HUES48 (cell line): ENCODE data around the gene ASIP.
A peak's percentile ranks its signal among the peaks of the same experiment; 100 is the strongest.

ENCODE experiments used
- H3K27ac ChIP-seq: one replicate; pipeline ENCODE4 v1.7.0; 2013; ENCODE audit warnings: low read depth, low read length, inconsistent platforms
- H3K27me3 ChIP-seq: 2 replicates; pipeline ENCODE4 v1.6.1; 2013; ENCODE audit warnings: mild to moderate bottlenecking, low read length; ENCODE audit not compliant: control insufficient read depth, insufficient read depth
- H3K36me3 ChIP-seq: 2 replicates; pipeline ENCODE4 v1.6.1; 2013; ENCODE audit warnings: low read length; ENCODE audit not compliant: control insufficient read depth, insufficient read depth
- H3K4me1 ChIP-seq: 2 replicates; pipeline ENCODE4 v1.6.1; 2013; ENCODE audit warnings: mild to moderate bottlenecking, low read length; ENCODE audit not compliant: control insufficient read depth, insufficient read depth
- H3K4me3 ChIP-seq: 2 replicates; pipeline ENCODE4 v1.5.1; 2013; ENCODE audit warnings: mild to moderate bottlenecking, low read depth, low read length
- H3K9ac ChIP-seq: 2 replicates; pipeline ENCODE4 v1.6.1; 2013; ENCODE audit warnings: mild to moderate bottlenecking, low read depth, low read length, moderate library complexity
- H3K9me3 ChIP-seq: 2 replicates; pipeline ENCODE4 v1.6.1; 2013; ENCODE audit warnings: low read length; ENCODE audit not compliant: control insufficient read depth, insufficient read depth

ASIP gene

DNA sequence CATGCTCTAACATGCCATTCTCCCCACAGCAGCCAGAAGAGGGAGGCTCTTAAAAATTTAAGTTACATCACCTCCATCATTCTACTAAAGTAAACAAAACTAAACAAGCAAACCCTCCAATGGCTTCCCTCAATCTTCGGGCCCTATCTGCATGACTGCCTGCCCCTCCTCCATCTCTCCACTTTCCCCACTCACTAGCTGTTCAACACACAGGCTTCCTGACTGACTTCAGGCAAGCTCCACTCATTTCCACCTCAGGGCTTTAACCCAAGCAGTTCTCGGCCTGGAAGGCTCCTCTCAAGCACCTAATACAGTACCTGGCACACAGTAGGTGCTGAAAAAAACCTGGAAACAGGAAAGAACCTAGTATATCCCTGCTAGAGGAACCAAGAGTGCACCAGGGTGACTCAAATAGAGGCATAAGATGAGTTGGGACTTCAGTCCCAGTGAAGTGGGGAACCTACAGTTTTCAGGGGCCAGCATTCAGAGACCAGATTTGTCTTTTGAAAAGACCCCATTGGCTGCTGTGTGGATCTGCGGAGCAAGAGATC, 59.1 kb downstream of the ASIP start:
- Histone ChIP-seq H3K4me1 (peaks cover 7% of the 10 kb centered on the region; the same call in 1 of the 2 replicates), H3K27me3 (no peaks in the 10 kb centered on the region), H3K27ac (peak overlapping the region; percentile 37), H3K9ac (no peak overlapping the region), H3K4me3 (no peak overlapping the region), H3K9me3 (no peaks in the 10 kb centered on the region), H3K36me3 (peaks cover 25% of the 10 kb centered on the region)

DNA sequence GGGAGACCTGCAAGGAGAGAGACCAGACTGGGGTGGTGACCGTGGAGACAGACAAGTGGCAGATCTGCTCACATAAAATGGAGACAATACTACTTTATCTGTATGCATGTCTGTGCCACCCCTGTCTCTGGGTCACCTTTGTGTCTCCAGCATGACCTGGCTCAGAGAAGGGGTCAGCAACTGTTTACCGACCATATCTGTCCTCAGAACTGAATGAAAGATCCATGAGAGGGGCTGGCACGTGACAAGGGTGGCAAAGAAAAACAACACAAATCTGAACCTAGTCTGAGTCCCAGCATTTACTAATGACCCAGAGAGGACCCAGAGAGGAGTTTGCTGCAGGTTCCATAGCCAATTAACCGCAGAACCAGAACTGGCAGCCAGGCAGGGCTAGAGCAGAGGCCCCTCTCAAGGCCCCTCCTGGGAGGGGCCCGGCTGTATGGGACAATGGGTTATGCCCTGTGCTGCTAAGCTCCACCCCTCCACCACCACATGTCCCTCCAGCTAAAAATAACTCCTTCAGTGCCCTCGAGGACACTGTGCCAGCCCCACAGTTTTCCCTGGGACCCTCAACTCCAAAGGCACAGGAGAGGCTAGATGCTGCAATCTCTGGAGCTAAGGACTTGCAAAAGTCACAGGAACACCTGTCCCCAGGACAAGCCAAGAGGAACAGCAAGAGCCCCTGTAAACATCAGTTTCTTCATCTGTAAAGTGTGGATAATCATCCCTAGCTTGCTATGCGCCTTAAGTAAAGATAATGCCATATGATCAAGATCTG, 59.8 kb downstream of the ASIP start:
- Histone ChIP-seq H3K27ac (no peak overlapping the region), H3K27me3 (no peaks in the 10 kb centered on the region), H3K9me3 (no peaks in the 10 kb centered on the region), H3K9ac (no peak overlapping the region), H3K36me3 (peaks cover 19% of the 10 kb centered on the region), H3K4me1 (peaks cover 7% of the 10 kb centered on the region; the same call in 1 of the 2 replicates), H3K4me3 (peak overlapping the region; percentile 93)

DNA sequence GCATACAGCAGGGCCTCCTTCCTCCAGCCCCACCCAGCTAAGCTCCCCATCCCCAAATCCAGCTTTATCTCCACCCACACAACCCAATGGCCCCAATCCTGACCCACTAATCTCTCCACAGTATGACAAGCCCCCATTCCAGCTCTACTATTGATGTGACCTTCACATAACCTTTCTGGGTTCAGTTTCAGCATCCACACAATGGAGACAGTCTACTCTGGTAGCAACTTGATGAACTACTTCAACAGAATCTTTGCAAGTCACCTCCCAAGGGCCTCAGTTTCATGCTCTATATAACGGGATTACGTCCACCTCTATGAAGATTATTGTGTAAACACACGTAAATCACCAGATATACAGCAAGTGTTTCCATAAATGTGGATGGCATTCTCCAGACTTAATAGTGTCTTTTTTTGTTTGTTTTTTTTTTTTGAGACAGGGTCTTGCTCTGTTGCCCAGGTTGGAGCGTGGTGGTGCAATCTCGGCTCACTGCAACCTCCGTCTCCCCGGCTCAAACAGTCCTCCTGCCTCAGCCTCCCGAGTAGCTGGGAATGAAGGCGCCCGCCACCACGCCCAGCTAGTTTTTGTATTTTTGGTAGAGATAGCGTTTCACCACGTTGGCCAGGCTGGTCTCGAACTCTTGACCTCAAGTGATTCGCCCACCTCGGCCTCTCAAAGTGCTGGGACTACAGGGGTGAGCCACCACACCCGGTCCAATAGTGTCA, 60.5 kb downstream of the ASIP start:
- no peaks in the 10 kb centered on the region for H3K9me3 ChIP-seq
- peak overlapping the region; percentile 93 for H3K4me3 ChIP-seq
- H3K9ac ChIP-seq = peak overlapping the region; percentile 95
- H3K4me1 ChIP-seq = peaks cover 7% of the 10 kb centered on the region; the same call in 1 of the 2 replicates
- H3K36me3 ChIP-seq = peaks cover 12% of the 10 kb centered on the region; the same call in 1 of the 2 replicates
- H3K27ac ChIP-seq = no peak overlapping the region
- H3K27me3 ChIP-seq = no peaks in the 10 kb centered on the region

DNA sequence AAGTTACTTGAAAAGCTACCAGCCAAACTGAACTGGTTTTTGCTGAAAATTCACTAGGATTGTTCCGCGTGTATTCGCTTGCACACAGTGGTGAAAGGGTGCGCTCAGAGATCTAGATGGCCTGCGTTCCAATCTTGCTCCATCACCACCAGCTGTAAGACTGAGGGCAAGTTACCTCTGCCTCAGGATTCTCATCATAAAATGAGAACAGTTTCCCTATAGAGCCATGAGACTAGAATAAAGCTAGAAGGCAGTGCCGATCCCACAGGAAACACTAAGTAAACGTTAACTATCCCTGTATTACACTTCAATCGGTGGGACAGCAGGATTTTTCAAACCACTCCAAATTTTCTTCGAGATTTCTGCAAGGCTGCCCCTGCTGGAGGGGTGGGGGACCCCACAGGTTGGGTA, 61.1 kb downstream of the ASIP start:
- Histone ChIP-seq H3K9ac (peak overlapping the region; percentile 95), H3K4me3 (peak overlapping the region; percentile 93), H3K4me1 (peaks cover 7% of the 10 kb centered on the region; the same call in 1 of the 2 replicates), H3K36me3 (peaks cover 12% of the 10 kb centered on the region; the same call in 1 of the 2 replicates), H3K9me3 (no peaks in the 10 kb centered on the region), H3K27ac (peak overlapping the region; percentile 98), H3K27me3 (no peaks in the 10 kb centered on the region)

DNA sequence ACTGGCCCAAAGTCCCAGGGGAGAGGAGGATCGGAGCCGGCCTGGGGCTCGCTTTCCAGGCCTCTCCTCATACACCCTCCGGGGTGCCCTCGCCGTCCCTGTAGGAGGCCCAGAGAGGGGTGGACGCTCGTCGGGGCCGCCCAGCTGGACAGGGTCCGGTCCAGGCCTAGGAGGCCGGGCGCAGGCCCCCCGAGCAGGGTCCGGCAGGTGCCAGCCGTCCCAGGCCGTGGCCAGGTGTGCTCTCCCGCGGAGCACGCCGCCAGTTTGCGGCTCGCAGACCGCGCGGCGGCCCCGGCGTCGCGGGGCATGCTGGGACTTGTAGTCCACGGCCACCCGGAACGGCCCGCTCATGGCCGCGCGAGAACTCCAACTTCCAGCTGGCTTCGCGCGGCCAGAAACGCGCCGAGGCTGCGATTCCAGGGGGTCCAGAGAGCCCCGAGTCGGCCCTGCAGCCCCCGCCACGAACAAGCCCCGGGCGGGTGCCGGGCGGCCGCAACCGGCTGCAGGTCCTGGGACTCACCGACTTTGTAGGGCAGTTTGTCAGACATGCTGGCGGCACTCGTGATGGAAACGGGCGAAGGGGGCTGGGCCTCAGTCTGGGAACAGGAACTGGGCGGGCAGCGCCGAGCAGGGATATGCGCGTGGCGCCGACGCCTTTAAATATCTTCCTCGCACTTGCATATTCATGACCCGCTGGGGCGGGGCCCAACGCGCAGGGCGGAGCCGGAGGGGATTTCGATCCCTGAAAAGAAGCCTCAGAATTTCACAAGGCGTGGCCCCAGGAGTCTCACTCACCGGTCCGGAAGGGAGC, 61.7 kb downstream of the ASIP start, which contains the start of gene AHCY:
TSS of gene AHCY (minus strand) at position 633 of the 811 bp plus-strand sequence. CDS start at position 548, 85 bp downstream.
- H3K9ac ChIP-seq = peak within 1 kb of the TSS; percentile 95
- H3K36me3 ChIP-seq = peaks cover 12% of the 10 kb centered on the region; the same call in 1 of the 2 replicates
- H3K4me3 ChIP-seq = peak within 1 kb of the TSS; percentile 93
- H3K4me1 ChIP-seq = peaks cover 7% of the 10 kb centered on the region; the same call in 1 of the 2 replicates
- peak within 1 kb of the TSS; percentile 98 for H3K27ac ChIP-seq
- no peaks in the 10 kb centered on the region for H3K9me3 ChIP-seq
- H3K27me3 ChIP-seq = no peaks in the 10 kb centered on the region

DNA sequence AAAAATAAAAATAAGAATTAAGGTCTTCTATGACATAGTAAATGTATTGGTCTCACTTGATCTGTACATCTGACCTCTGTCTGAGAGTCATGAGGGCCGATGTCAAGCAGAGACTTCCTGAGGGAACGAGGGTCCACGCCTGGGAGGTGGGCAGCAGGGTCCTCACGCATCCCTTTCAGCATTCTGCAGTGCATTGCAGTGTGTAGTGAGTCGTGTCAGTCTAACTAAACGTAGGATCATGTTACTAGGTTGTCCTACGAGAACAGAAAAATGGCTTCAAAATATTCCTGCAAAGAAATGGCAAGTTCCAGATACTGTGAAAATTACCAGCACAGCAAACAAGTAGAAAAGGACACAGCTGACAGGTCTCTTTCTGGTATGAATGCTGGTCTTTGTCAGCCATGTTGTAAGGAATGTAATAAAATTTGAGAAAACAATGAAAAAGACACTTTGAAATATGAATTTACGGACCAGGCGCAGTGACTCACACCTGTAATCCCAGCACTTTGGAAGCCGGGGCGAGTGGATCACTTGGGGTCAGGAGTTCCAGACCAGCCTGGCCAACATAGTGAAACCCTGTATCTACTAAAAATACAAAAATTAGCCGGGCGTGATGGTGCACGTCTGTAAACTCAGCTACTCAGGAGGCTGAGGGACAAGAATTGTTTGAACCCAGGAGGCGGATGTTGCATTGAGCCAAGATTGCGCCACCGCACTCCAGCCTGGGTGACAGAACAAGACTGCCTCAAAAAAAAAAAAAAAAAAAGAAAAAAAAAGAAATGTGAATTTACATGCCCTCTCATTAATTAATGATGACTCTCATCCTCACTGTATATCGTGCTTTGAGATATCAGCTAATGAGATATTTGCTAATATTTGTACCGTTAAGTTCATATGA, 64.4 kb downstream of the ASIP start:
- peaks cover 7% of the 10 kb centered on the region; the same call in 1 of the 2 replicates for H3K36me3 ChIP-seq
- no peak overlapping the region for H3K27ac ChIP-seq
- no peaks in the 10 kb centered on the region for H3K27me3 ChIP-seq
- no peak overlapping the region for H3K4me3 ChIP-seq
- no peak overlapping the region for H3K9ac ChIP-seq
- H3K9me3 ChIP-seq = no peaks in the 10 kb centered on the region
- H3K4me1 ChIP-seq = peaks cover 7% of the 10 kb centered on the region; the same call in 1 of the 2 replicates

DNA sequence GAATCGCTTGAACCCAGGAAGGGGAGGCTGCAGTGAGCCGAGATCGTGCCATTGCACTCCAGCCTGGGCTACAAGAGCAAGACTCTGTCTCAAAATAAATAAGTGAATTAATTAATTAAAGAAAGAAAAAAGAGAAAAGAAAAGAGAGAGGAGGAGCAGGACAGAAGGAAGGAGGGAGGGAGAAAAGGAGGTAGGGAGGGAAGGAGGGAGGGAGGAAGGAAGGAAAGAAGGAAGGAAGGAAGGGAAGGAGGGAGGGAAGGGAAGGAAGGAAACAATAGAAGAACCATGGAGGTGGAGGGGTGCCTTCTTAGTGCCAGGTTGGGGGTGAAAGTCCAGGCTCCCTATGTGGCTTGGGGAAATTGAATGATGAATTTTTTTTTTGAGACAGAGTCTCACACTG, 68.5 kb downstream of the ASIP start:
- Histone ChIP-seq H3K27ac (no peak overlapping the region), H3K36me3 (no peaks in the 10 kb centered on the region), H3K4me3 (no peak overlapping the region), H3K9ac (no peak overlapping the region), H3K27me3 (peaks cover 11% of the 10 kb centered on the region), H3K9me3 (no peaks in the 10 kb centered on the region), H3K4me1 (0 out of 2 replicates have a peak, but pooled peaks cover 5% of the 10 kb centered on the region)

DNA sequence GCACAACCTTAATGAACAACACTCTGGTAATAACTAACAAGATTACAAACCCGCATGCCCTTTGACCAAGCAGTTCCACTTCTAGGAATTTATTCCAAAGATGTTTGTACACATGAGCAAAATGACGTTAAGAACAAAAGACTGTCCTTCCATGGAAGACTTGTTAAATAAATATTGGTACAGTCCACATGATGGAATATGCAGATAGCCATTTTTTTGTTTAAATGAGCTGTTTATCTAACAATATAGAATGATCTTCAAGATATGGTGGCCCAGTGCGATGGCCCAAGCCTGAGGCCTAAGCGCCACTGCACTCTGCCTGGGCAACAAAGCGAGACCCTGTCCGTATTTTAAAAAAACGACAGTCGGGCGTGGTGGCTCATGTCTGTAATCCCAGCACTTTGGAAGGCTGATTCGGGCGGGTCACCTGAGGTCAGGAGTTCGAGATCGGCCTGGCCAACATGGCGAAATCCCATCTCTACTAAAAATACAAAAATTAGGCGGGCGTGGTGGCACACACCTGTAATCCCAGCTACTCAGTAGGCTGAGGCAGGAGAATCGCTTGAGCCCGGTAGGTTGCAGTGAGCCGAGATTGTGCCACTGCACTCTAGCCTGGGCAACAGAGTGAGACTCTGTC, 69.4 kb downstream of the ASIP start:
- no peak overlapping the region for H3K4me3 ChIP-seq
- H3K27me3 ChIP-seq = peaks cover 11% of the 10 kb centered on the region
- H3K36me3 ChIP-seq = no peaks in the 10 kb centered on the region
- no peaks in the 10 kb centered on the region for H3K9me3 ChIP-seq
- H3K27ac ChIP-seq = no peak overlapping the region
- no peak overlapping the region for H3K9ac ChIP-seq
- 0 out of 2 replicates have a peak, but pooled peaks cover 5% of the 10 kb centered on the region for H3K4me1 ChIP-seq

DNA sequence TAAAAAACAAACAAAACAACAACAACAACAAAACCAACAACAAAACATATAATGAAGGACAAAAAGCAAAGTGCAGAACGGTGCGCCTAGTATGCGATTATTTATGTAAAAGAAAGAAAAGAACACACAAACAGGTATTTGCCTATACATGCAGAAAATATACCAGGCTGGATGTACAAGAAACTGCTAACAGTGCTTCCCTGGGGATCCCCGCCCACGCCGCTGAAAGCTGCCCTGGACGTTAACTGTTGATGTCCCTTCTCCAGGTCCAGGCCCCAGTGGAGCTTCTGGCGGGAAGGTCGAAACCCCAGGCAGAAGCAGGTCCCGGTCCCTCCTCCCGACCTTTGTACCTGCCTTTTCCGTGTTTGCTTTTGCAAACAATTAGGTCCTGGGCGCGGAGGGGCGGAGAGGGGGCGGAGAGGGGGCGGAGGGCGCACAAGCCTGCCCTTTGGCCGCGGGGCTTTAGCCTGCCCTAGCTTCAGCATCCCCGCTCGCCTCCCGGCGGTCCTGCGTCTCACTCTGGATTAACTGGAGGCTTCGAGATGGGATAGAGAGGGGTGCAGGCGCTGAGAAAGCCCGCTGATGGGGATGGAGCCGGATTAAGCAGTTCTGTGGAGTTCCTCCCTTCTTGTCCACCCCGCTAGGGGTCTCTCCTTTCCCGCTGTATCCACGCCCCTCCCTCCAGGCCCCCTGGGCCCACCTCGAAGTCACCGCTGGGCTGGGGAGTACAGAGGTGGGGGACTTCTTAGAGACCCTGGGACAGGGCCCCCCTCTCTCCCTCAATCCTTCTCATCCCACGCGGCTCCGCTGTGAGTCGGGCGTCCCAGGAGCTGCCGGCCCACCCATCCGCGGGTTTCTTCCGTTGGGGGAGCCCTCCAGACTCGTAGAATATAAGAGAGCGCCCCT, 70.1 kb downstream of the ASIP start:
- Histone ChIP-seq H3K9ac (no peak overlapping the region), H3K27me3 (peaks cover 11% of the 10 kb centered on the region), H3K9me3 (no peaks in the 10 kb centered on the region), H3K4me3 (peak overlapping the region; percentile 59), H3K27ac (no peak overlapping the region), H3K4me1 (0 out of 2 replicates have a peak, but pooled peaks cover 5% of the 10 kb centered on the region), H3K36me3 (no peaks in the 10 kb centered on the region)
